HCT116 (cell line): ENCODE results near the gene COX5B. TPM values are rescaled to one million over a fixed set of nuclear protein-coding genes. Genes with fewer than 3 reads are reported as not detected.
"Not testable (repeated sequence)": the region's sequence is repeated elsewhere in the genome, so short reads cannot be mapped to it uniquely, and the experiment has no call there.

Experiments used
- ATAC-seq: fragments of 200-7000 bp; cut with Tn5 transposase; 2 replicates; pipeline ENCODE4 v1.9.1; 2020; ENCODE audit warnings: mild to moderate bottlenecking, moderate library complexity
- BruUV-seq: library from RNA; stranded (reverse); fragments of 400-500 nt; replicated peaks from 2 replicates; lab custom pipeline; 2021; lab: Mats Ljungman, UMichigan
- CTCF ChIA-PET: fragments of 300-600 bp; sonication (Branson Sonifier 250); formaldehyde crosslinking; loops from one replicate; lab custom pipeline; 2021; ENCODE audit warnings: antibody characterized with exemption; lab: Charles Lee
- POLR2A ChIA-PET: fragments of 300-600, 350-600 bp; sonication (Branson Sonifier 250); formaldehyde crosslinking; loops from one replicate; lab custom pipeline; 2021; ENCODE audit warnings: antibody characterized with exemption; lab: Charles Lee
- RAD21 ChIA-PET, 2 experiments: fragments of 300-600 bp; sonication (Branson Sonifier 250); formaldehyde crosslinking; loops; one replicate each; lab custom pipeline; 2023; ENCODE audit warnings: low total read pairs in 2 of 2; ENCODE audit not compliant: uncharacterized antibody in 2 of 2, unreplicated experiment in 2 of 2, low non-redundant PET in 1 of 2; lab: Charles Lee
- DNase-seq: peaks from one replicate; pipeline ENCODE4 v3.0.0-alpha.2; 2010; ENCODE audit warnings: low read depth, low spot score
- H2AFZ ChIP-seq: fragments of 200-600 bp; shearing (Covaris generic), sonication (generic); 2 replicates; pipeline ENCODE4 v1.6.1; 2017; ENCODE audit warnings: low read depth, mixed run types, mixed read lengths, antibody characterized with exemption, low read length; ENCODE audit not compliant: poor library complexity, severe bottlenecking
- H3K27ac ChIP-seq: 2 replicates; pipeline ENCODE4 v1.5.1; 2012; ENCODE audit warnings: low read depth, low read length
- H3K27me3 ChIP-seq: fragments of 200-600 bp; sonication (generic); 2 replicates; pipeline ENCODE4 v1.6.1; 2016; ENCODE audit warnings: mixed run types, low read length, mixed read lengths; ENCODE audit not compliant: insufficient read depth
- H3K36me3 ChIP-seq, 2 experiments: fragments of 200-500 bp in 1 of 2; fragments of 200-600 bp in 1 of 2; sonication (Bioruptor generic) in 1 of 2; sonication (generic) in 1 of 2; 2 replicates each; pipeline versions ENCODE4 v1.5.1 to v1.6.1; 2014 to 2016; ENCODE audit warnings: low read length in 2 of 2, inconsistent platforms in 1 of 2, mixed read lengths in 1 of 2, mixed run types in 1 of 2; ENCODE audit not compliant: insufficient read depth in 2 of 2, control insufficient read depth in 1 of 2
- H3K4me1 ChIP-seq, 2 experiments: fragments of 200-600 bp in 1 of 2; sonication (generic) in 1 of 2; 2 replicates each; pipeline versions ENCODE4 v1.5.1 to v1.6.1; 2012 to 2017; ENCODE audit warnings: low read length in 2 of 2, inconsistent platforms in 1 of 2, mild to moderate bottlenecking in 1 of 2, mixed read lengths in 1 of 2, mixed run types in 1 of 2, moderate library complexity in 1 of 2; ENCODE audit not compliant: insufficient read depth in 2 of 2, control insufficient read depth in 1 of 2
- H3K4me2 ChIP-seq: fragments of 200-600 bp; sonication (generic); 2 replicates; pipeline ENCODE4 v1.6.1; 2017; ENCODE audit warnings: mixed run types, low read length, mixed read lengths
- H3K4me3 ChIP-seq, 2 experiments: fragments of 200-600 bp in 1 of 2; sonication (generic) in 1 of 2; replicated peaks in 1 of 2; 2 replicates each; pipeline ENCODE4 v1.5.1; 2011 to 2016; ENCODE audit warnings: low read length in 2 of 2, control low read depth in 1 of 2, low read depth in 1 of 2, mild to moderate bottlenecking in 1 of 2, mixed read lengths in 1 of 2, mixed run types in 1 of 2
- H3K79me2 ChIP-seq: fragments of 200-600 bp; sonication (generic); 2 replicates; pipeline ENCODE4 v1.6.1; 2017; ENCODE audit warnings: mild to moderate bottlenecking, mixed run types, low read length, moderate library complexity, mixed read lengths; ENCODE audit not compliant: insufficient read depth
- H3K9ac ChIP-seq: fragments of 200-600 bp; sonication (generic); 2 replicates; pipeline ENCODE4 v1.6.1; 2016; ENCODE audit warnings: low read length, mixed read lengths
- H3K9me2 ChIP-seq: fragments of 200-600 bp; sonication (generic), shearing (Covaris generic); 2 replicates; pipeline ENCODE4 v1.6.1; 2017; ENCODE audit warnings: mixed run types, mild to moderate bottlenecking, moderate library complexity; ENCODE audit not compliant: insufficient read depth
- H3K9me3 ChIP-seq, 2 experiments: fragments of 200-500 bp in 1 of 2; fragments of 200-600 bp in 1 of 2; sonication (Bioruptor generic) in 1 of 2; sonication (generic) in 1 of 2; 2 replicates each; pipeline ENCODE4 v1.6.1; 2014 to 2017; ENCODE audit warnings: low read length in 2 of 2, mixed read lengths in 2 of 2, inconsistent platforms in 1 of 2, low read depth in 1 of 2, mild to moderate bottlenecking in 1 of 2, mixed run types in 1 of 2, moderate library complexity in 1 of 2; ENCODE audit not compliant: control insufficient read depth in 1 of 2, insufficient read depth in 1 of 2
- H4K20me1 ChIP-seq: fragments of 200-600 bp; sonication (generic), shearing (Covaris generic); 2 replicates; pipeline ENCODE4 v1.6.1; 2017; ENCODE audit warnings: mixed run types, mild to moderate bottlenecking, moderate library complexity; ENCODE audit not compliant: insufficient read depth
- ELF1 ChIP-seq: IDR thresholded peaks from 2 replicates; pipeline ENCODE4 v1.6.1; 2012; ENCODE audit warnings: low read depth, borderline replicate concordance
- EZH2phosphoT487 ChIP-seq: fragments of 200-600 bp; IDR thresholded peaks from 2 replicates; pipeline ENCODE4 v1.6.1; 2018; ENCODE audit warnings: antibody characterized with exemption, borderline replicate concordance
- FOSL1 ChIP-seq: IDR thresholded peaks from 2 replicates; pipeline ENCODE4 v1.6.1; 2012; ENCODE audit warnings: low read depth
- JUND ChIP-seq: IDR thresholded peaks from 2 replicates; pipeline ENCODE4 v1.6.1; 2012
- TCF7L2 ChIP-seq: IDR thresholded peaks from 2 replicates; pipeline ENCODE4 v1.7.0; 2011; ENCODE audit warnings: borderline replicate concordance, inconsistent platforms; ENCODE audit not compliant: insufficient read depth, insufficient read length; ENCODE audit errors: extremely low read depth
- YY1 ChIP-seq: IDR thresholded peaks from 2 replicates; pipeline ENCODE4 v1.6.1; 2011; ENCODE audit warnings: low read length, low read depth, moderate library complexity, mild to moderate bottlenecking; ENCODE audit not compliant: insufficient replicate concordance; ENCODE audit errors: extremely low read depth
- intact Hi-C: fragments of 100-400 bp; cut with micrococcal nuclease; formaldehyde crosslinking; loops from 2 replicates; pipeline ENCODE4 v1.10.0; 2022
- total RNA-seq: library from RNA; stranded (reverse); gene quantifications from one replicate; pipeline ENCODE4 v1.2.1, GENCODE V29; 2021; ENCODE audit not compliant: unreplicated experiment
- TF ChIP-seq, protein P1 (sequence below): IDR thresholded peaks from 2 replicates; pipeline ENCODE4 v1.6.1; 2012
- TF ChIP-seq, protein P2 (sequence below): IDR thresholded peaks from 2 replicates; pipeline ENCODE4 v1.6.1; 2011; ENCODE audit warnings: mild to moderate bottlenecking, low read length, moderate library complexity; ENCODE audit not compliant: insufficient replicate concordance; ENCODE audit errors: extremely low read depth
- TF ChIP-seq, protein P3 (sequence below): IDR thresholded peaks from 2 replicates; pipeline ENCODE4 v1.6.1; 2012

Gene COX5B
- total RNA-seq, 1 experiment from 2014 or later = 283 TPM

DNA sequence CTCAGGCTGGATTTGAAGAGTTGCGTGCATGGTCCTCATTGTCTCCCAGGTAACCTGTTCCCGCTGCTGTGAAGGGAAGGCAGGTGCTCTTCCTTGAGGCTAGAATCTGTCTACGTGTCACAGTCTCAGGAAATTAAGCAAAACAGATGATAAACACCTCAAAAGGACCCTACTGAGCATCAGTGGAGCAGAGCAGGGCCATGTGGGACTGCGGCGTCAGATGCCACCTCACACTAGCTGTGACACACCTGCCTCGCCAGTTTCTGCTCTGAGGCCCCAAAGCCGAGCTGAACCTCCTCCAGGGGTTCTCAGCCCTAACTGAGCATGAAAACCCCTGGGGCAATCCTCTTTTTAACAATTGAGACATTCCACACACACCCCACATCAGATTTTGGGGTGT, 25.7 kb downstream of the COX5B start:
- ChIA-PET CTCF (no interaction called here), RAD21 (no interaction called here)

DNA sequence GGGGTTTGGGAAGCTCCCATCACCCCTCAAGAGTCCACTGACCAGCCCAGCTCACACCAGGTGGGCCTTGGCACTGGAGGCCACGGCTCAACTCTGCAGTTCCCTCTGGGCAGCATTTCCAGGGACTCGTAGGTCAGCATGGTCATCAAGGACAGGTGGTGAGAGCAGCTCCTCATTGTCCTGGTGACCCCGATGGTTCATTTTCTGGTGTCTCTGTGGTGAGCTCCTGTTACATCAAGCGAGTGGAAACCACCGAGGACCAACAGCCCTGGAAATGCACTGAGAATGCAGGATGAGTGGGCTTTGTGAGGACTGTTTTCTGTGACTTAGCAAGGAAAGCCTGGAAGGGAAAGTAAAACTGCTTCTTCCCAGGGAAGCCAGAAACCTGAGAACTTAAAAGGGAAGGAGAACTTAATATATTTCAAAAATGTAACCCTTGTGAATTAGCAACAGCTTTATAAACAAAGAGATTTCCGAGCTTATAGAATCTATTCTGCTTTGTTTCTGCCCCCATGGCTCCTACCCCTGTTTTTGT, 26.8 kb downstream of the COX5B start:
- H3K36me3 ChIP-seq, H2AFZ ChIP-seq, H3K4me2 ChIP-seq, ATAC-seq, H3K27me3 ChIP-seq, DNase-seq, H3K27ac ChIP-seq, H3K9me2 ChIP-seq, H3K79me2 ChIP-seq, H4K20me1 ChIP-seq, H3K4me3 ChIP-seq, H3K4me1 ChIP-seq, BruUV-seq, intact Hi-C loops, RAD21 ChIA-PET, H3K9me3 ChIP-seq, H3K9ac ChIP-seq: not testable (repeated sequence)
- CTCF ChIA-PET = interaction anchor here (1.7 kb wide), 1 partner anchor 8 kb away, joined by 7 read pairs; no protein-coding TSS in a partner anchor
- POLR2A ChIA-PET = interaction anchor here (1.2 kb wide), 1 partner anchor 8 kb away, joined by 3 read pairs; the partner anchor contains the start of gene ACTR1B

More for the DNA sequence above, 25.7 kb downstream of the COX5B start:
- no peak overlapping the region for H3K4me2 ChIP-seq
- H3K9ac ChIP-seq = no peak overlapping the region
- H3K36me3 ChIP-seq = no peaks in the 10 kb centered on the region
- BruUV-seq = no TSS peak
- H3K9me3 ChIP-seq = no peaks in the 10 kb centered on the region
- no peak overlapping the region for H3K27ac ChIP-seq
- POLR2A ChIA-PET = no interaction called here
- no peaks in the 10 kb centered on the region for H3K9me2 ChIP-seq
- intact Hi-C loops = no loop called here
- no peak for TF ChIP-seq YY1
- no peak for TF ChIP-seq TCF7L2
- no peak for TF ChIP-seq EZH2phosphoT487
- TF ChIP-seq, protein P1, sequence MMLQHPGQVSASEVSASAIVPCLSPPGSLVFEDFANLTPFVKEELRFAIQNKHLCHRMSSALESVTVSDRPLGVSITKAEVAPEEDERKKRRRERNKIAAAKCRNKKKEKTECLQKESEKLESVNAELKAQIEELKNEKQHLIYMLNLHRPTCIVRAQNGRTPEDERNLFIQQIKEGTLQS = no peak
- TF ChIP-seq, protein P2, sequence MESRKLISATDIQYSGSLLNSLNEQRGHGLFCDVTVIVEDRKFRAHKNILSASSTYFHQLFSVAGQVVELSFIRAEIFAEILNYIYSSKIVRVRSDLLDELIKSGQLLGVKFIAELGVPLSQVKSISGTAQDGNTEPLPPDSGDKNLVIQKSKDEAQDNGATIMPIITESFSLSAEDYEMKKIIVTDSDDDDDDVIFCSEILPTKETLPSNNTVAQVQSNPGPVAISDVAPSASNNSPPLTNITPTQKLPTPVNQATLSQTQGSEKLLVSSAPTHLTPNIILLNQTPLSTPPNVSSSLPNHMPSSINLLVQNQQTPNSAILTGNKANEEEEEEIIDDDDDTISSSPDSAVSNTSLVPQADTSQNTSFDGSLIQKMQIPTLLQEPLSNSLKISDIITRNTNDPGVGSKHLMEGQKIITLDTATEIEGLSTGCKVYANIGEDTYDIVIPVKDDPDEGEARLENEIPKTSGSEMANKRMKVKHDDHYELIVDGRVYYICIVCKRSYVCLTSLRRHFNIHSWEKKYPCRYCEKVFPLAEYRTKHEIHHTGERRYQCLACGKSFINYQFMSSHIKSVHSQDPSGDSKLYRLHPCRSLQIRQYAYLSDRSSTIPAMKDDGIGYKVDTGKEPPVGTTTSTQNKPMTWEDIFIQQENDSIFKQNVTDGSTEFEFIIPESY = no peak
- no peak for TF ChIP-seq ELF1
- no peak for TF ChIP-seq FOSL1
- TF ChIP-seq, protein P3, sequence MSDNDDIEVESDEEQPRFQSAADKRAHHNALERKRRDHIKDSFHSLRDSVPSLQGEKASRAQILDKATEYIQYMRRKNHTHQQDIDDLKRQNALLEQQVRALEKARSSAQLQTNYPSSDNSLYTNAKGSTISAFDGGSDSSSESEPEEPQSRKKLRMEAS = no peak
- TF ChIP-seq JUND = no peak
- no peak overlapping the region for H2AFZ ChIP-seq
- no peak overlapping the region for H3K4me3 ChIP-seq
- no peaks in the 10 kb centered on the region for H3K79me2 ChIP-seq
- no peak for DNase-seq
- ATAC-seq = no peak
- no peaks in the 10 kb centered on the region for H3K4me1 ChIP-seq
- H3K27me3 ChIP-seq = no peaks in the 10 kb centered on the region
- no peaks in the 10 kb centered on the region for H4K20me1 ChIP-seq
